Measurements from ENCODE around the gene PARD6A.

GRCh38 chr16:67694611-67695010 is 33.9 kb downstream of the PARD6A start:
- TF ChIP-seq, protein P1, sequence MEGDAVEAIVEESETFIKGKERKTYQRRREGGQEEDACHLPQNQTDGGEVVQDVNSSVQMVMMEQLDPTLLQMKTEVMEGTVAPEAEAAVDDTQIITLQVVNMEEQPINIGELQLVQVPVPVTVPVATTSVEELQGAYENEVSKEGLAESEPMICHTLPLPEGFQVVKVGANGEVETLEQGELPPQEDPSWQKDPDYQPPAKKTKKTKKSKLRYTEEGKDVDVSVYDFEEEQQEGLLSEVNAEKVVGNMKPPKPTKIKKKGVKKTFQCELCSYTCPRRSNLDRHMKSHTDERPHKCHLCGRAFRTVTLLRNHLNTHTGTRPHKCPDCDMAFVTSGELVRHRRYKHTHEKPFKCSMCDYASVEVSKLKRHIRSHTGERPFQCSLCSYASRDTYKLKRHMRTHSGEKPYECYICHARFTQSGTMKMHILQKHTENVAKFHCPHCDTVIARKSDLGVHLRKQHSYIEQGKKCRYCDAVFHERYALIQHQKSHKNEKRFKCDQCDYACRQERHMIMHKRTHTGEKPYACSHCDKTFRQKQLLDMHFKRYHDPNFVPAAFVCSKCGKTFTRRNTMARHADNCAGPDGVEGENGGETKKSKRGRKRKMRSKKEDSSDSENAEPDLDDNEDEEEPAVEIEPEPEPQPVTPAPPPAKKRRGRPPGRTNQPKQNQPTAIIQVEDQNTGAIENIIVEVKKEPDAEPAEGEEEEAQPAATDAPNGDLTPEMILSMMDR (IDR thresholded peaks at IDR 0.05; ENCODE audit: extremely low read depth in 1 of 2, insufficient read depth in 1 of 2, low read depth in 1 of 2, low read length in 2 of 2): no peak
- no peak for TF ChIP-seq POLR2AphosphoS5 (IDR thresholded peaks at IDR 0.05; ENCODE audit: insufficient read depth, low read depth, low read length)
